HEK293 (cell line): ENCODE measurements around the gene NET1.

ENCODE experiments used
- CTCF ChIA-PET: fragments of 350-600 bp; formaldehyde crosslinking; extraction: SDS; loops from one replicate; lab custom pipeline; 2021; ENCODE audit warnings: antibody characterized with exemption; lab: Yijun Ruan, JAX
- POLR2A ChIA-PET: fragments of 300-600 bp; formaldehyde crosslinking; extraction: SDS; loops from one replicate; lab custom pipeline; 2020; ENCODE audit warnings: antibody characterized with exemption, inconsistent platforms; lab: Yijun Ruan, JAX
- H3K27ac ChIP-seq: fragments of 200-500 bp; sonication (Bioruptor generic); 2 replicates; pipeline ENCODE4 v1.5.1; 2014; ENCODE audit warnings: low read depth, low read length, control low read depth, inconsistent platforms; ENCODE audit errors: extremely low read depth
- H3K36me3 ChIP-seq, 2 experiments: fragments of 200-500 bp in 1 of 2; sonication (Bioruptor generic) in 1 of 2; 1 replicate in 1 of 2; 2 replicates in 1 of 2; pipeline ENCODE4 v1.5.1; 2014 to 2017; ENCODE audit warnings: inconsistent platforms in 2 of 2, low read length in 2 of 2; ENCODE audit not compliant: control insufficient read depth in 2 of 2, insufficient read depth in 1 of 2
- H3K4me1 ChIP-seq: fragments of 200-500 bp; sonication (Bioruptor generic); 2 replicates; pipeline ENCODE4 v1.5.1; 2014; ENCODE audit warnings: mild to moderate bottlenecking, low read length, inconsistent platforms; ENCODE audit not compliant: control insufficient read depth, insufficient read depth
- H3K4me3 ChIP-seq: 2 replicates; pipeline ENCODE4 v1.5.1; 2011; ENCODE audit warnings: low read depth, mild to moderate bottlenecking, control low read depth, low read length, moderate library complexity
- H3K9me3 ChIP-seq: fragments of 200-500 bp; sonication (Bioruptor generic); 2 replicates; pipeline ENCODE4 v1.5.1; 2014; ENCODE audit warnings: low read depth, low read length, inconsistent platforms; ENCODE audit not compliant: control insufficient read depth, insufficient read depth
- FEZF1 ChIP-seq: fragments of 450-650 bp; formaldehyde crosslinking; IDR thresholded peaks from 2 replicates; pipeline ENCODE4 v1.5.1; 2016; ENCODE audit warnings: missing biosample characterization, missing genetic modification characterization
- PRDM4 ChIP-seq: fragments of 450-650 bp; formaldehyde crosslinking; IDR thresholded peaks from 2 replicates; pipeline ENCODE4 v1.5.1; 2017; ENCODE audit warnings: missing biosample characterization, missing genetic modification characterization
- SP7 ChIP-seq: fragments of 450-650 bp; formaldehyde crosslinking; IDR thresholded peaks from 2 replicates; pipeline ENCODE4 v1.5.1; 2016; ENCODE audit warnings: missing biosample characterization, missing genetic modification characterization
- TCF7L2 ChIP-seq: IDR thresholded peaks from 2 replicates; pipeline ENCODE4 v1.6.1; 2011; ENCODE audit warnings: low read depth, mild to moderate bottlenecking, inconsistent platforms, low read length, moderate library complexity, borderline replicate concordance
- ZBTB21 ChIP-seq: fragments of 450-650 bp; formaldehyde crosslinking; IDR thresholded peaks from 2 replicates; pipeline ENCODE4 v1.5.1; 2017; ENCODE audit warnings: missing biosample characterization, missing genetic modification characterization
- ZFP3 ChIP-seq: fragments of 450-650 bp; formaldehyde crosslinking; IDR thresholded peaks from 2 replicates; pipeline ENCODE4 v1.5.1; 2016; ENCODE audit warnings: low read depth, missing biosample characterization, missing genetic modification characterization
- ZFP41 ChIP-seq: fragments of 450-650 bp; formaldehyde crosslinking; IDR thresholded peaks from 2 replicates; pipeline ENCODE4 v1.5.1; 2016; ENCODE audit warnings: missing biosample characterization, missing genetic modification characterization, borderline replicate concordance
- ZNF571 ChIP-seq: fragments of 450-650 bp; formaldehyde crosslinking; IDR thresholded peaks from 2 replicates; pipeline ENCODE4 v1.5.0; 2017; ENCODE audit warnings: missing biosample characterization, missing genetic modification characterization
- ZNF629 ChIP-seq: fragments of 450-650 bp; formaldehyde crosslinking; IDR thresholded peaks from 2 replicates; pipeline ENCODE4 v1.5.1; 2017; ENCODE audit warnings: missing biosample characterization, missing genetic modification characterization
- ZNF768 ChIP-seq: fragments of 450-650 bp; formaldehyde crosslinking; IDR thresholded peaks from 2 replicates; pipeline ENCODE4 v1.5.1; 2018; ENCODE audit warnings: missing biosample characterization, mild to moderate bottlenecking, missing genetic modification characterization
- ZNF791 ChIP-seq: fragments of 450-650 bp; formaldehyde crosslinking; IDR thresholded peaks from 2 replicates; pipeline ENCODE4 v1.5.1; 2016; ENCODE audit warnings: missing biosample characterization, missing genetic modification characterization
- ZSCAN16 ChIP-seq: fragments of 450-650 bp; formaldehyde crosslinking; IDR thresholded peaks from 2 replicates; pipeline ENCODE4 v1.5.1; 2016; ENCODE audit warnings: missing biosample characterization, missing genetic modification characterization
- ZSCAN18 ChIP-seq: fragments of 450-650 bp; formaldehyde crosslinking; IDR thresholded peaks from 2 replicates; pipeline ENCODE4 v1.5.1; 2016; ENCODE audit warnings: missing biosample characterization, missing genetic modification characterization
- ZSCAN5A ChIP-seq: fragments of 450-650 bp; formaldehyde crosslinking; IDR thresholded peaks from 2 replicates; pipeline ENCODE4 v1.5.1; 2016; ENCODE audit warnings: missing biosample characterization, missing genetic modification characterization
- TF ChIP-seq, protein P1 (sequence below): fragments of 450-650 bp; formaldehyde crosslinking; IDR thresholded peaks from 2 replicates; pipeline ENCODE4 v1.5.1; 2016; ENCODE audit warnings: missing biosample characterization, missing genetic modification characterization
- TF ChIP-seq, protein P2 (sequence below): fragments of 450-650 bp; formaldehyde crosslinking; IDR thresholded peaks from 2 replicates; pipeline ENCODE4 v1.5.1; 2016; ENCODE audit warnings: missing biosample characterization, missing genetic modification characterization

NET1 gene

GRCh38 chr10:5450605-5451384 is 38.4 kb downstream of the NET1 start:
- peaks cover 12% of the 10 kb centered on the region; the same call in 1 of the 2 replicates for H3K4me1 ChIP-seq
- no peaks in the 10 kb centered on the region for H3K9me3 ChIP-seq
- TF ChIP-seq TCF7L2: no peak
- TF ChIP-seq ZFP41 (tag by site-specific recombination): no peak
- TF ChIP-seq PRDM4 (tag by site-specific recombination): no peak
- ChIA-PET POLR2A (no interaction called here), CTCF (interaction anchor here (0.6 kb wide), 1 partner anchor 10 kb away, joined by 4 read pairs; no protein-coding TSS in a partner anchor)
- H3K27ac ChIP-seq: no peak overlapping the region
- H3K36me3 ChIP-seq: peaks cover 24 to 40% of the 10 kb centered on the region in 2 experiments
- no peak overlapping the region for H3K4me3 ChIP-seq

GRCh38 chr10:5453749-5454489 is 41.6 kb downstream of the NET1 start:
- CTCF ChIA-PET: interaction anchor here (0.5 to 0.7 kb wide), 2 partner anchors 10 to 19 kb away, joined by 3 to 4 read pairs; no protein-coding TSS in a partner anchor
- POLR2A ChIA-PET: no interaction called here
- H3K27ac ChIP-seq: no peak overlapping the region
- H3K9me3 ChIP-seq: no peaks in the 10 kb centered on the region
- H3K4me3 ChIP-seq: no peak overlapping the region
- peaks cover 43 to 70% of the 10 kb centered on the region in 2 experiments for H3K36me3 ChIP-seq
- H3K4me1 ChIP-seq: no peaks in the 10 kb centered on the region
- no peak for TF ChIP-seq ZNF629 (tag by site-specific recombination)
- TF ChIP-seq FEZF1 (tag by site-specific recombination): no peak
- no peak for TF ChIP-seq ZNF768 (tag by site-specific recombination)
- TF ChIP-seq, protein P1, sequence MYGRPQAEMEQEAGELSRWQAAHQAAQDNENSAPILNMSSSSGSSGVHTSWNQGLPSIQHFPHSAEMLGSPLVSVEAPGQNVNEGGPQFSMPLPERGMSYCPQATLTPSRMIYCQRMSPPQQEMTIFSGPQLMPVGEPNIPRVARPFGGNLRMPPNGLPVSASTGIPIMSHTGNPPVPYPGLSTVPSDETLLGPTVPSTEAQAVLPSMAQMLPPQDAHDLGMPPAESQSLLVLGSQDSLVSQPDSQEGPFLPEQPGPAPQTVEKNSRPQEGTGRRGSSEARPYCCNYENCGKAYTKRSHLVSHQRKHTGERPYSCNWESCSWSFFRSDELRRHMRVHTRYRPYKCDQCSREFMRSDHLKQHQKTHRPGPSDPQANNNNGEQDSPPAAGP (tag by site-specific recombination): no peak
- no peak for TF ChIP-seq SP7 (tag by site-specific recombination)
- TF ChIP-seq ZNF571 (tag by site-specific recombination): no peak
- no peak for TF ChIP-seq ZNF791 (tag by site-specific recombination)
- TF ChIP-seq, protein P2, sequence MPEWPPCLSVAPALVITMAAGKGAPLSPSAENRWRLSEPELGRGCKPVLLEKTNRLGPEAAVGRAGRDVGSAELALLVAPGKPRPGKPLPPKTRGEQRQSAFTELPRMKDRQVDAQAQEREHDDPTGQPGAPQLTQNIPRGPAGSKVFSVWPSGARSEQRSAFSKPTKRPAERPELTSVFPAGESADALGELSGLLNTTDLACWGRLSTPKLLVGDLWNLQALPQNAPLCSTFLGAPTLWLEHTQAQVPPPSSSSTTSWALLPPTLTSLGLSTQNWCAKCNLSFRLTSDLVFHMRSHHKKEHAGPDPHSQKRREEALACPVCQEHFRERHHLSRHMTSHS: no peak
- no peak for TF ChIP-seq ZBTB21
- TF ChIP-seq ZSCAN5A (tag by site-specific recombination): no peak
- TF ChIP-seq ZSCAN16 (tag by site-specific recombination): no peak
- TF ChIP-seq ZSCAN18 (tag by site-specific recombination): no peak
- TF ChIP-seq ZFP3 (tag by site-specific recombination): no peak
- TF ChIP-seq, all 188 proteins: peak for 0
